ENCODE results near the gene CRYBG3.

CRYBG3 gene

DNA sequence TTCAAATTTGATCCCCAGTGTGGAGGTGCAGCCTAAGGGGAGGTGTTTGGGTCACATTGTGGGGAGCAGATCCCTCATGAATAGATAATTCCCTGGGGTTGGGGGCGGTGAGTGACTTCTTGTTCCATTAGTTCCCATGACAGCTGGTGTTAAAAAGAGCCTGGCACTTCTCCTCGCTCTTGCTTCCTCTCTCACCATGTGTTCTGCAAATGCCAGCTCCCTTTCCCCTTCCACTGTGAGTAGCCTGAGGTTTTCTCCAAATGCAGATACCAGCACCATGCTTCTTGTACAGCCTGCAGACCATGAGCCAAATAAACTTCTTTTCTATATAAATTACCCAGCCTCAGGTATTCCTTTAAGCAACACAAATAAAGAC lies 127.3 kb downstream of the CRYBG3 start:
- DNase-seq, result no peak

DNA sequence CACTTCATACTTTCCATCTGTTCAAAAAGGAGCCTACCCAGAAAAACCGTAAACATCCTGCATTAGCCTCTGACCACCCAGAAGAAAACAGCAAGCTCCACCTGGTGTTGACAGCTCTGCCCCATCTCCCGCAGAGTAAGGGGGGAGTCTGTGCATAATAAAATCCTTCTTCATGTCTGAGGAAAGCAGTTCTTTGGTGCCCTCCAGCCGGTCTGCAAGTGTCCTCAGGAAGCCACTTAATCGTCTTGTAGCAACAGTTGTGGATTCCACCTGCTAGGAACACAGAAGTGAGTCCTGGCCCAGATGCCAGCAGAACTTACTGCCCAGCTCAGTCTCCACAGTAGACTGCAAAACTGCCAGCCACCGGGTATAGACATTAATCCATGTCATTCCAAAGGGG lies 127.9 kb downstream of the CRYBG3 start:
- no peak for DNase-seq

DNA sequence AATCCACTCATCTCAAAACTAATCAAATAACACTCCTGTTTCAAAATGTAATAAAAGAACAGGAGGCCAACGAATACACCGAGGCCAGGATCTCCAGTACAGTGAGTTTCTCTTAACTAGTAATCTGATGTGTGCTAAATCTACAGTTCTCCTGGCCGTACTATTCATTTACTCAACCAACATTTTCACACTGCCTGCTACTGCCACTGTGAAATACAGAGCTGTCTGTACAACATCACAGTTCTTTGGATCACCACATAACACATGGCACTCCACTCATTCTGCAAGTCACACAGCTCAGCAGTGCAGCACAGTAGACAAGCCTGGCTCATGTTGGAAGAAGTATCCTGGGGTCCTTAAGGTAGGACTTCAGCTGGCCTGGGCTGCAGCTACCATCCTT lies 128.5 kb downstream of the CRYBG3 start:
- no peak for DNase-seq

DNA sequence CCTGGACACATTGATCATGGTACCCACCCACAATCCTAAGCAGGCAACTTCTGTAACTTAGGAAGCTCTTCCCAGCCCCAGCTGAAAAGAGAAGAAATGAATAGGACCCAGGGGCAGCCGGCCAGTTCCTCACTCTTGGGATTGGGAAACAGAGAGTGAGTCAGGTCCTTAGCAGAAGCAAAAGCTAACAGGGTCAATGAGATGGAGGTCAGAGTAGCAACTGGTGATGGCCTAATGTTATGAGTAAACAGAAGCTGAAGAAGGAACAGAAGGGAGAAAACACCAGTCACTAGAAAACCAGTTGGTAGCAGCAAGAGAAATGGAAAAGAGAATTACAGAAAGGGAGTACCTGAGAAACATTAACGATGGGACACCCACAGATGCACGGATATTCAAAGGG lies 130.5 kb downstream of the CRYBG3 start:
- no peak for DNase-seq

DNA sequence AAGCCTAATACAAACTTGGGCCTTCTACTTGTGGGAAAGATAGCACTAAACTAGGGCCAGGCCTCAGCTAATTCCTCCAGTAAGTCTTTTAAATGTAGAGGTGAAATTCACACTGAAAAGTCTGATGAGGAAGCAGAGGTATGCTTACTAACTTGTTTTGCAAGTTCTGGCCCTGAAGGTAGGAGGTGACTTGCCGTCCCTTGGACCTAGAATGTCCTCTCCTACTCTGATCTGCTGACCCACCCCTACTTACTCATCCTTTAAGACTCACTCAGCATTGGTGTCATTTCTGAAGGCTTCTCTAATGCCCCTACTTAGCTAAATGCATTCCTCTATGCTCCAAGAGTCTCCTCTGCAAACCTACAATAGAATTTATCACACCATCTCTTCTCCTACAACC lies 131.1 kb downstream of the CRYBG3 start:
- DNase-seq, result no peak

DNA sequence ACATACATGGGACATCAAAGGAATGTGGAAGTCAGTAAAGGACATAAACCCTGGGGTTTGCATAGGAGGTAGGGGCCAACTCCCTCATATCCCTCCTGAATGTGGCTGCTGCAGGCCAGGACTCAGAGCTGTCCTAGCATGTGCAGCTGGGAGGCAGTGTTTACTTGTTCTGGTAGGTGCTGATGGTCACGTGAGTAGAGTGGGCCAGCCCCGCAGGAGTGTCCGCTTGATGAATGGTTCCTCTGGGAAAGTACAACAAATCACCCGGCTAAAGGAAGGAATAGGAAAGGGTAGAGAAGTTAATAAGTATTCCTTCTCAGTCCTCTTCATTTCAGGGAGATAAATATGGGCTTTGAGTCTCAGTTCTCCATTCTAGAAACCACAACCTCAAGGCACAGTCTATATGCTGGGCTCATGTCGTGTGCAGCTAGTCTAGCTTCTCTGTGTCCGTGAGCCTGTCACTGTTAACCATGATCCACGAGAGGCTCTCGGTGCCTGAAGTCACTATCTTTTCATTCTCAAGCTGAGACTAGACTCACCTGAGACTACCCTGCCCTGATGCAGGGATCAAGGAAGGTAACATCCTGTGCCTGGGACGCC lies 132.5 kb downstream of the CRYBG3 start:
- no peak for DNase-seq

DNA sequence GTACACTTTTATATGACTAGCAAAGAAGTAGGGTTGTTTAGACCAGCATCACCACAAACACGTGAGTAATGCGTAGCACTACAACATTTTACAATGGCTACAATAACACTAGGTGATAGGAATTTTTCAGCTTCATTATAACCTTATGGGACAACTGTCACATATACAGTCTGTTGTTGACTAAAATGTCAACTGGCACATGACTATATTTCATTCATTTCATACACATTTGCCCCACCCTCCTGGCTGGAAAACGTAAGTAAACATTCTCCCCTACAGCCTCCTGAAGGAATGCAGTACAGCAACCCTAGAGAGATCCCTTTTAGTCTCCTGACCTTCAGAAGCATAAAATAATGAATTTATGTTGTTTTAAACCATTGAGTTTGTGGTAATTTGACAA lies 134.2 kb downstream of the CRYBG3 start:
- DNase-seq, result no peak

DNA sequence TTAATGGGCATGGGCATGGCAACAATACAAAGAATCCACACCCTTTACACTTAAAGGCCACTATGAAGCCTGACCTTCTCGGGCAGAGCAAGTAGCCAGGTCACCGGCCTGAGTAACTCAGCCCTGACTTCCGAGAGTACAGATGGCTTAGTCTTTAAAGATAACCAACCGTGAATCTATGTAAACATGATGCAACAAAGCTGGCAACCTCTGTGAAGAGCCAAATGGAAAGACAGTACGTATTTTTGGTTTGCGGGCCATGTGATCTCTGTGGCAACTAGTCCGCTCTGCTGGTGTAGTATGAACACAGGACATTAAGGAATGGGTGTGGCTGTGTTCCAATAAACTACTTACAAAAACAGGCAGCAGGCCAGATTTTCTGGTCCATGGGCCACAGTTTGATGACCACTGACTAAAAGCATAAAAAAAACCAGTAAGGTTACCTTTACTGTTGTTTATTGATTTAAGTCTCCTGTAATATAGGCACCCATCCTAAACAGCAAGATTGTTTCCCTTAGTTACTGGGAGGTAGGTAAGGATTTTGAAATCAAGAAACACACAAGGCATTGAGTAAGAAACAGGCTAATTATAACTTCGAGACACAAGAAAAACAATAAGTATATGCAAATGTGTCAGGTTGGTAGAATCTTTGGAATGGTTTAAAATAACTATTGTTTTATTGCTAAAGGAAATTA lies 136.0 kb downstream of the CRYBG3 start:
- DNase-seq, result no peak

DNA sequence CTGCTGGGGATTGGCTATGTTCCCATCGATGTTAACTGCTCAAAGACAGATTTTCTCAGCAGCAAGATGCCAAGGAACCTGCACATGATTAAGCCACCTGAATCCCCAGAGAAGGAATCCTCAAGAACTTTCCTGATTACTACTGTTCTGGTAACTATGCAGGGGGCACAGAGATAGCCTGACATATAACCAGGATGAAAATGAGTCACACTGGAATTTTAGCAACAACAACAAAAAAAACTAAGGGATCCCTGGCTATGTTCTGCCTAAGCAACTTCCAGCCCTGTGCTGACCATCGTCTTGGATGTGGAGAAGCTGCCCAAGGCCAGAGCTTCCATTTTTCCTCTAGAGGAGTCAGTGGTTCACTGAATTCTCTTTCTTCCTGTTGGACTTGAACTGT lies 136.6 kb downstream of the CRYBG3 start:
- no peak for DNase-seq

DNA sequence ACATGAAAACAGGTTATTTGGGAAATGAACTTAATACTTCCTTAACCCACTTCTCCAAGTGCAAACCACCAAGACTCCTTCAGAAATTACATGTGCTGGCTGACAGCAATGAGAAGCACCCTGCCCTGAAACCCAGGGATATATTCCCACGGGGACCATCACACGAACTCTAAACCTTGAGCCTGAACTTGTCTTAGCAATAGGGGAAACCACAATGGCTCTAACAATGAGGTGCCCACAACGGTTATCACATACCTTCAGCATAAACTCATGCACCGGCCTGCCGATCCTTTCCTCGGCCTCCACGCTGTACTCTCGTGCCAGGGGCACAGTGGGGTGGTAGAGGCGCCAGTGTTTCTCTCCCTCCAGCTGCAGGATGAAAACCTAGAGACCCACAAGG lies 137.0 kb downstream of the CRYBG3 start:
- no peak for DNase-seq

DNA sequence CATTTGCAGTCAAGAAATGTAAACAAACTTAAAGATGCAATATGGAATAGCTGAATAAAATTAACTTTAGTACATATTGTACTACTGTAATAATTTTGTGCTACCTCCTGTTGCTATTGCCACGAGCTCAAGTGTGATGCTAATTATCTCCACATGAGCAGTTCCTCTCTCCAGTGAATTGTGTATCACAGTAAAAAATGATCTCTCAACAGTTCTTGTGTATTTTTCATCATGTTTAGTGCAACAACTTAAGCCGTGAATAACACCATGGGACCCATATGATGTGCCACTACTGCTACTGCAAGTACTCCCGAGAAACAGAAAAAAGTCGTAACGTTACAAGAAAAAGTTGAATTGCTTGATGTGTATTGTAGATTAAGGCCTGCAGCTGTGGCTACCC lies 138.1 kb downstream of the CRYBG3 start:
- DNase-seq, result no peak

DNA sequence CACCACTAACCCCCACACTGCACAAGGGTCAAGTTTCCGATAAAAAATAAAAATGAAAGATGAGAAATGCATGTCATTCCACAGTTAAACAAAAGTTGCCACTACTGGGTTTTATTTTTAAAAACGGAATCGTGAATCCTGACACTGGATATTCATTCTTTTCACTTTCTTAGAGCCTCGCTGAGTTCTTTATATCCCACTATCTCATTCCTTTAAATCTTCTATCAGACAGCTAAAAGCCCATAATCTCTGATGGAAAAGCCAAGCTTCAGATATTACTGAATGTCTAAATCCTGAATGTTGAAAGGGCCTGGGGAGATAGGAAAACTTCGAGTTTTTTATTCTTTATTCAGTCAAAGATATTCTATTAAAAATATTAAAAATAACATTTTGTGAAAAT lies 138.7 kb downstream of the CRYBG3 start:
- no peak for DNase-seq

DNA sequence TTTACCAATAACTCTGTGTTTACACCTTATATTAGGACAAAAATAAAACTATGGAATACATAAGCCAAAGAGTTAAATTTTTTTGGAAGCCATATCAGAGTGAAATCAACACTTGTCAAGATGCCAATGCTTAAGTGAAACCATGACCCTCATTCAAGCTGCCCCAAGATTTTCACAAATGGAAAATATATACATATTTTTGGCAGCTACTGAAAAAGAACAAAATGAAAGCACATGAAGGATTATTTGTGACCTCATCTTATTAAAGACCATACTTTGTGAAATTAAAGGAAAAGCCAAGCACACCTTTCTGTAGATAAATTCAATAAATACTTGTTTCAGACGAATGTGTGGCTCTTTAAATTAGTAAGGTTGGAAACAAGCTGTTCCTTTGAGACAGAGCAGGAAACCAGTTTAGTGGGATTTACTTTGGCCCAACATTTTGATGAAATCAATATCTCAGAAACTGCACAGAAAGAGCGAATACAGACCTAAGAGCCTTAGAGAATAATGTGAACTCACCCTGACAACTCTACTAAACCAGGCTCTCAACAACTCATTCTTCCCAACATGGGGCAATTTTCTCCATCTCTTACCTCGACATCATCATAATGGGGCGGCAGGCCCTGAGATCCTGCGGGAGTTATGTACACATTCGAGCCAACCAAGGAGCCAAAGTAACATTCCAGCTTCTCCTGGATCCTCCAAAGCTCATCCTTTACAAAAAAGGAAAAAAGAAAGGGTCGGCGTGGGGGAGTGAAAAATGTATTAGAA lies 139.4 kb downstream of the CRYBG3 start:
- no peak for DNase-seq

DNA sequence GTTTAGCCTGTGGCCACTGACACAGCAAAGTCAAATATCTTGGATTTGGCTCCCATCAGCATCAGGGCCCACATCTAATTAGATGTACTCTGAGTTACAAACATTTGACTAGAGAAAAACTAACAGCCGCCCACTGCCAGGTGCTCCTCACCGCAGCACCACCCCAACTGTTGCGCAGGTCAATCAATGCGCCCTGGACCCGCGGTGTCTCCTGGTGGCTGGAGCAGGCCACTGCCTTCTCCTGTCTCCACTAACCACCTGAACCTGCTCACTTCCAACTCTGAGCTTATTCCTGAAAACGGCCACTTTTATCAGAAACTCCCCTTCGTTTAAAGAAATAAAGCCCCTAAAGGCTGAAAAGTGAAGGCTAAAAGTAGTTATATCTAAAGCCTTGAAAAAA lies 146.2 kb downstream of the CRYBG3 start:
- no peak for DNase-seq

DNA sequence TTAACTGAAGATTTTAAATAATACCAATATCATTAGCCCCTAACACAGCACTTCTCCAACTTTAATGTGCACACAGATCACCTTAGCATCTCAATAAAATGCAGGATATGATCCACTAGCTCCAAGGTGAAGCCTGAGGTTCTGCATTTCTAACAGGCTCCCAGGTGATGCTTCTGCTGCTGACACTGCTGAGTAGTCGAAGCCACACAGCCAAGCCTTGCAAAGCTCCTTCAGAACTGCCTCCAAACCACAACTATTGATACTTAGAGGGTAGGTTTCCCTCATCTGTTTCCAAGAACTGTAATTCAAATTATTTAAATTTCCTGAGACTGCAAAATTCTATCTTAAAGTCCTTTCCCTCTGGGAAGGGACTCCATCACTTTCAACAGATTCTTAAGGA lies 146.6 kb downstream of the CRYBG3 start:
- DNase-seq, result no peak

DNA sequence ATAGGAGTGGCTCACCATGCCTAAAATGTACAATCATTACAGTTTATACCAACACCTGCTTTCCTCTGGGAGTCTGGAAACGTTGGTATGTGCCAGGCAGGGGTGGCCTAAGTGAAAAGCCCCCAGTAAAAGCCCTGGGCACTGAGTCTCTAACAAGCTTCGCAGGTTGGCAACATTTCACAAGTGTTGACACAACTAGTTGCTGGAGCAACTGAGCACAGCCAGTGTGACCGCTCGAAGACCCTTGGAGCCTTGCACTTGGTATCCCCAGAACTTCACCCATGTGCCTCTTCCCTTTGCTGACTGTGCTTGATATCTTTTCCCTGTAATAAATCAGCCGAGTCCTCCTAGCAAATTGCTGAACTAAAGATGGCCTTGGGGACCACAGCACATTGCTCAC lies 147.7 kb downstream of the CRYBG3 start:
- DNase-seq, result no peak

DNA sequence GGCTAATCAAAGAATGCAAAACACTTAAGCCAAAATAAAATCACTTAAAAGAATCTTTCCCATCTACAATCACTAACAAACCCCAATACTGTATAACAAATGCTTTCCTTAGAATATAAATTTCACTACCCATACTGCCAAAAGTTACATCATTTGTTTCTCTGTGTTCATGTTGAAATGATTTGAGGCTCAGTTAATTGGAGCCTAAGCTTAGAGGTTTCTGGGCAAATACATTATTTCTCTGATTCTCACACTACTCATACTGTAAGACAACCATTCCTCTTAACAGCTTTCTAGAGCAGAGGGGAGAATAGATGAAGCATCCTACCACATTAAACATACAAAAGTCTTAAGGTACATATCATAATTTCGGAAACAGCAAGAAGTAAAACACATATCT lies 148.3 kb downstream of the CRYBG3 start:
- no peak for DNase-seq

DNA sequence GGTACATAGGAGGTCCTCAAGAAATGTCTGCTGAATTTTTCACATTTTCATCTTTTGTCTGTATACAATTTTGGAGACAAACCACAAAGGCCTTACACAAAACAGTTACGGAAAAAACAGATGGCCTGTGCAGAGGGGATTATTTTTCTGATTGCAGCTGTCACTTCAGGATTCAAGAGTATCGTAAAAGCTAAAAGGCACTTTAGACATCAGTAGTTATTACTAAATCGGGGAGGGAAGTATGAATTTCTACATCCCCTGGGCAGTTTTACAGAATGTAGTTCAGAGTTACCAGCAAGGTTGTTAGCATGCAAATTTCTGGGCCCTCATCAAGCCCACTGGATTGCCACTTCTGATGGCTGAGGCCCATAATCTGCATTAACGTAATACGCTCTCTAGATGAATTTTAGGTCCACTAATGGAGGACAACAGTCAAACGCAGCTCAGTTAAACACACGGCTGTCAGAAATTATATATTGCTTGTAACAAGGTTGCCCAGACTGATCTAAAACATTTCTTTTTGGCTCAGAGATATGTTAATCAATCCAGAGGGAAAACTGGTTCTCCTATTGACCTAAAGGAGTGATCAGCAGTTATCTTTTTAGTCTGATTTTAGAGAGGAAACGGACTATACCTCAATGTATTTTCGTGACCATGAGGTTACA lies 149.3 kb downstream of the CRYBG3 start:
- DNase-seq, result no peak

DNA sequence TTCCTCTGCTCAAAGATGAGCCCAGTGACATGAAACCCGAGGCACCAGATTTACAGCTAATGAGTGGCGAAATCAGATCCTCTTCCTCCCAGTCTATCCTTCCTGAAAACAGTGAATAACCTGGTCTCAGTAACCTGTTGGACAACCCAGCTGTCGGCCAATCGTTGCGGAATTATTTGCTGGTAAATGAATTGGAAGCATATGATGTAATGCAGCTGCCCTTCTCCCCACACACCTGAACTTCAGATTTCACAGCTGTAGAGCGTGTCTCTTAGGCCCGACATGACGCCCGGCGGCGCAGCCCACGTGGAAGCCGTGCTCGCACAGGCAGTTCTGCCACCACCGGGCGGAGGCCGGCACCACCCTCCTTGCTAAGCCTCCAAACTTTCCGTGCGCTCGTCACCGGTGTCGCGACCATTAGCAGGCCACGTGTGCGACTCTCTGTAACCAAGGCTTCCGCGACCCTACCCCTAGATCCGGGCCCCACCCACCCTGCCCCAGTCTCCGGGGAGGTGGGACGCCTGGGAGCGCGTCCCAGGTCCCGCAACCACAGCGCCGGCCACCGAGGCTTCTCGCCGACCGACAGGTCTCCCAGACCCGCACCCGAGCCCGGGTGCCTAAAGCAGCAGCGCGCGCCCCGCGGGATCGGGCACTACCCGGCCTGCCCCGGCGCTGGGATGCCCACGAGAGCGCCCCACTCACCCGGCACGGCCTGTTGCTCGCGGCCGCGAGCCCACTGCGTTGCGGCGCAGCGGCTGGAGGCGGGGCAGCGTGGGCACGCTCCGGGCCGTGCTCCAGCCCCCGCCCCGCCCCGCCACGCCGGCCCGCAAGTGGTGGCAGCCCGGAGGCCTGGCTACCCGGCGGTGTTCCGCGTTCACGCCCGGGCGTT lies 150.1 kb downstream of the CRYBG3 start, which contains the start of gene RIOX2:
Gene RIOX2 (minus strand): TSS at position 753 of the 889 bp plus-strand sequence. CDS start 4,838 bp downstream, outside the sequence.
- peak; percentile 81 for DNase-seq

DNA sequence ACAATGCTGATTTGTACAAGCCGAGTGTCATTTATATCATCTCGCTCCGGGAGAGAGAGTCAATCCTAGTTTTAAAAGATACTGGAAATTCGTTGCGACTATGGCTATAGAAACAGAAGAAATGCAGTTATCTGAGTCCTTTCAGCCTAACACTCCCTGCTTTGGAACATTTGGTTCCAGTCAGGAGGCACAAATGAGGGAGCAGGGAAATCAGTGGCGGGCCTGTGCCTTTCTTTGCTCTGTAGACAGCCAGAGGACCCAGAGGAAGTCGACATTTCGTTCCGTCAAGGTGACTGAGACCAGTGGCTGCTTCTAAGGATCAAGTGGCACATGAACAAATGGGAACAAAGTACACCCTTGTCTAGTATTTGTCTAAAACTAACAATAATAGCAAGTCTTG lies 151.2 kb downstream of the CRYBG3 start:
- no peak for DNase-seq

DNA sequence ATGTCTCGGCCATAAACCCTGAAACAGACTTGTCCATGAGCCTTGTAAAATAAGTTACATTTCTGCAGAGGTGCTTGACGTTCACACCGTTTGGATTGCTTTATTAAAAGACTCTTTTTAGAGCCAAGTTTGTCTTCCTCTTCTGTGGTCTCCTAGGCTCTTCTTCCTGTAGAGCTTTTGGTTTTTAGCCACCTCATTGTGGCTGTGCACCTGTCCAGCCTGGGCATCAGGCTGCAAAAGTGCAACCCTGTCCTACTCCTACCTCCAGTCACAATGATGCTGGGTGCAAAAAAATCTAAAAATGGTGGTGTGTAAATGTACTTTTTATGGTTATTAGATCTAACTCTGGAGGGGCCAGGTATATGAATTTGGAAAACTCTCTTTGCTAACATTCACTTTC lies 153.2 kb downstream of the CRYBG3 start:
- no peak for DNase-seq

DNA sequence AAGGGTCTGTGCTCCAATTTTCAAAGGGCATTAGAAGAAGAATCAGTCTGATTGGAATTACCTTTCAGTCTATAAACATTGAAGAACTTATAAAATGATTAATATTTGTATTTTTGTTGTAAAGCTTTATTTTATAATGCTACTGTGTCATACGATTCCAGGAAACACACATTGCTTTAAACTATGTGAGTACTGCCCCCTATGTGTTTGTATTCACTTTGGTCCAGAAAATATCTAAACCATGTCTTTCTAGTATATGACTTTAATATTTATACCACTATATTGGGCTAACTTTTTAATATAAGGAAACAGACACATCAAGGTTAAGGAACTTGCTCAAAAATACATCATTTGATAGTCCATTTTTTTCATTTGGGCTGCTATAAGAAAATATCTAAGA lies 153.7 kb downstream of the CRYBG3 start:
- no peak for DNase-seq

DNA sequence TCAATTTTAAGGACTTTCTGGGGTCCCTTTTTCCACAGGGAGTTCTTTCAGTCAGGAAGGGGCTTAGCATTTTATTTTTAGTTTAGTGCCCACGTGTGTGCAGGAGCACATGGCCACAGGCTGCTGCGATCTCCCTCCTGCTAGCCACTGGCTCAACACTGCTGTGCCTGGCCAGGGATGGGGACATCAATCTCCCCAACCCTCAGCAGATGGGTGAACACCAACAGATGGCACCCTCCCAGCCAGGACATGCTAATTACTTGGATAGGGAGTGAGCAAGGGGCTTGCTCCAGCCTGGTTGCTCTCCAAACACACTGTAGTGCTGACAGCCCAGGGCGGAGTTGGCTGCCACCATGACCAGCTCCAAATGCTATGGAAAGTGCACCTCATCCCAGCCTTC lies 157.8 kb downstream of the CRYBG3 start:
- DNase-seq, result no peak

All from CD4-positive, alpha-beta T cell treated with Interleukin-17A for 4 hours (primary cell).